Activated B cell treated with CpG ODN at 0.5 μM for 24 hours (primary cell): ENCODE results near the gene ZBTB25. TPM values are rescaled to one million over a fixed set of nuclear protein-coding genes. Genes with fewer than 3 reads are reported as not detected.

Source experiments
- ATAC-seq: fragments of 200-7000 bp; cut with Tn5 transposase; one replicate; pipeline ENCODE4 v1.10.0; 2021; ENCODE audit warnings: low read depth, mild to moderate bottlenecking, moderate library complexity
- CTCF ChIA-PET: fragments of 350-600 bp; sonication (Branson Sonifier 250); formaldehyde crosslinking; loops from one replicate; lab custom pipeline; 2021; ENCODE audit warnings: antibody characterized with exemption; lab: Charles Lee
- POLR2A ChIA-PET: fragments of 350-600 bp; sonication (Branson Sonifier 250); formaldehyde crosslinking; loops from one replicate; lab custom pipeline; 2021; ENCODE audit warnings: antibody characterized with exemption; lab: Charles Lee
- DNase-seq: peaks from one replicate; pipeline ENCODE4 v3.0.0; 2022
- H3K27ac Mint-ChIP-seq: one replicate; pipeline ENCODE4 v1.8.0; 2020; ENCODE audit warnings: mixed read lengths
- H3K27me3 Mint-ChIP-seq: one replicate; pipeline ENCODE4 v1.8.0; 2021; ENCODE audit warnings: mixed read lengths
- H3K36me3 Mint-ChIP-seq: one replicate; pipeline ENCODE4 v1.8.0; 2021; ENCODE audit warnings: low read depth, mixed read lengths
- H3K4me1 Mint-ChIP-seq: one replicate; pipeline ENCODE4 v1.8.0; 2021; ENCODE audit warnings: mixed read lengths
- H3K4me3 Mint-ChIP-seq: one replicate; pipeline ENCODE4 v1.8.0; 2020; ENCODE audit warnings: mild to moderate bottlenecking, mixed read lengths
- H3K9me3 Mint-ChIP-seq: one replicate; pipeline ENCODE4 v1.8.0; 2020; ENCODE audit warnings: mixed read lengths
- intact Hi-C: fragments of 100-400 bp; cut with micrococcal nuclease; formaldehyde crosslinking; loops from one replicate; pipeline ENCODE4 v1.15.1; 2024
- total RNA-seq: library from RNA; stranded (reverse); gene quantifications from 2 replicates; pipeline ENCODE4 v1.2.3, GENCODE V29; 2022
- TF ChIP-seq, protein P1 (sequence below): fragments of 200-600 bp; IDR thresholded peaks from one replicate; pipeline ENCODE4 v1.8.0; 2022; ENCODE audit warnings: antibody characterized with exemption, mild to moderate bottlenecking

Gene ZBTB25
- total RNA-seq, 1 donor from 2014 or later, result 29.1 TPM

DNA sequence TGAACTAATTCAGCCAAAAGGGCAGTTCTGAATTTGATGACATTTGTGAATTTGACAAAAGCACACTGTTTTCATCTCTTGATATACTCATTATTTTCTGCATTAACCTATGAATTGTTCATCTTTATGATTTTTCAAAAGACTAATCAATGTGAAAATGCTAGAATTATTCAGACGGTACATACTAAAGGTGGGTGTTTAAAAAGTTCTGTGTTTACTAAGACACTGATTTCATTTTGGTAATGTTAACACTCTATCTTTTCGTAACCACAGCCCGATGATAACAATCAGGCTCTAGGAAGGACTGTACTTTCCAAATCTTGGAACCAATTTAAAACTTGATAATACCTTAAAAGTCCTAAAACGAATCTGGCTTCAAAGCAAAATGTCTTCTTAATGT lies 28.9 kb downstream of the ZBTB25 start:
- Mint-ChIP-seq H3K9me3 (no peaks in the 10 kb centered on the region), H3K4me3 (no peak overlapping the region), H3K27ac (no peak overlapping the region), H3K27me3 (no peaks in the 10 kb centered on the region), H3K36me3 (peaks cover 5% of the 10 kb centered on the region), H3K4me1 (peaks cover 7% of the 10 kb centered on the region)
- ChIA-PET POLR2A (no interaction called here), CTCF (interaction anchor here (7.4 kb wide), 1 partner anchor 43 kb away, joined by 148 read pairs; no protein-coding TSS in a partner anchor)
- ATAC-seq (no peak), DNase-seq (no peak)
- intact Hi-C loops, result loop anchor here (10.0 kb wide), 1 partner anchor 310 kb away; no protein-coding TSS in a partner anchor
- TF ChIP-seq, protein P1, sequence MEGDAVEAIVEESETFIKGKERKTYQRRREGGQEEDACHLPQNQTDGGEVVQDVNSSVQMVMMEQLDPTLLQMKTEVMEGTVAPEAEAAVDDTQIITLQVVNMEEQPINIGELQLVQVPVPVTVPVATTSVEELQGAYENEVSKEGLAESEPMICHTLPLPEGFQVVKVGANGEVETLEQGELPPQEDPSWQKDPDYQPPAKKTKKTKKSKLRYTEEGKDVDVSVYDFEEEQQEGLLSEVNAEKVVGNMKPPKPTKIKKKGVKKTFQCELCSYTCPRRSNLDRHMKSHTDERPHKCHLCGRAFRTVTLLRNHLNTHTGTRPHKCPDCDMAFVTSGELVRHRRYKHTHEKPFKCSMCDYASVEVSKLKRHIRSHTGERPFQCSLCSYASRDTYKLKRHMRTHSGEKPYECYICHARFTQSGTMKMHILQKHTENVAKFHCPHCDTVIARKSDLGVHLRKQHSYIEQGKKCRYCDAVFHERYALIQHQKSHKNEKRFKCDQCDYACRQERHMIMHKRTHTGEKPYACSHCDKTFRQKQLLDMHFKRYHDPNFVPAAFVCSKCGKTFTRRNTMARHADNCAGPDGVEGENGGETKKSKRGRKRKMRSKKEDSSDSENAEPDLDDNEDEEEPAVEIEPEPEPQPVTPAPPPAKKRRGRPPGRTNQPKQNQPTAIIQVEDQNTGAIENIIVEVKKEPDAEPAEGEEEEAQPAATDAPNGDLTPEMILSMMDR, result no peak

- DNase-seq (no peak), ATAC-seq (no peak)
- ChIA-PET CTCF (interaction anchor here (7.4 kb wide), 1 partner anchor 42 kb away, joined by 148 read pairs; no protein-coding TSS in a partner anchor), POLR2A (no interaction called here)
- peaks cover 7% of the 10 kb centered on the region for H3K4me1 Mint-ChIP-seq
- peaks cover 3% of the 10 kb centered on the region for H3K36me3 Mint-ChIP-seq
- TF ChIP-seq, protein P1, result no peak
- H3K27me3 Mint-ChIP-seq, result no peaks in the 10 kb centered on the region
- intact Hi-C loops, result loop anchor here (10.0 kb wide), 1 partner anchor 309 kb away; no protein-coding TSS in a partner anchor
- no peak overlapping the region for H3K27ac Mint-ChIP-seq
- no peak overlapping the region for H3K4me3 Mint-ChIP-seq
- H3K9me3 Mint-ChIP-seq, result no peaks in the 10 kb centered on the region
These were observed 29.6 kb downstream of the ZBTB25 start for GRCh38 chr14:64474041-64474440.

GRCh38 chr14:64468451-64468850 lies 35.2 kb downstream of the ZBTB25 start:
- H3K27ac Mint-ChIP-seq, result peak overlapping the region; percentile 55
- peaks cover 40% of the 10 kb centered on the region for H3K4me1 Mint-ChIP-seq
- intact Hi-C loops, result loop anchor here (5.0 kb wide), 1 partner anchor 81 kb away; the partner anchor contains the start of gene MTHFD1

DNA sequence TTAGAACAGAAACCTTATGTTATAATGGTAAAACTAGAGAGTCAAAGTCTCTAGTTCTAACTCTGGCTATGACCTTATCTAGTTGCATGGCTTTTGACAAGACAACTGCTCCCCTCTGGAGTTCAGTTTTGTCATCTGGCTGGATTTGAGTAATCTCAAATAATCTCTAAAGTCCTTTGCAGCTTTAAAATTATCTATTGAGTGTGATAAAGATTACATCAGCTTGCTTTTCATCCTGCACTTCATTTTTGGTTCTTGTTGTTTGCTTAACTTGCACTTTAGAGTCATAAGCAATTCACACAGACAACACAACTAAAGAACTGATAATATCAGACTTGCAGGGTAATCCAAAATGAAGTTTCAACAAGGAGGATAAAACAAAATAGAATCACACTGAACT lies 36.1 kb downstream of the ZBTB25 start:
- peaks cover 1% of the 10 kb centered on the region for H3K36me3 Mint-ChIP-seq
- peaks cover 48% of the 10 kb centered on the region for H3K4me1 Mint-ChIP-seq
- intact Hi-C loops, result loop anchor here (5.0 kb wide), 1 partner anchor 80 kb away; the partner anchor contains the start of gene MTHFD1
- ATAC-seq (no peak), DNase-seq (no peak)
- ChIA-PET CTCF (interaction anchor here (1.2 to 3.2 kb wide), 3 partner anchors 37 to 124 kb away, joined by 3 to 16 read pairs (median 11); no protein-coding TSS in a partner anchor), POLR2A (interaction anchor here (2.4 kb wide), 1 partner anchor 35 kb away, joined by 17 read pairs; the partner anchor contains the start of gene ZBTB25)
- H3K27ac Mint-ChIP-seq, result peak overlapping the region; percentile 55
- H3K9me3 Mint-ChIP-seq, result no peaks in the 10 kb centered on the region
- TF ChIP-seq, protein P1, result no peak
- H3K4me3 Mint-ChIP-seq, result no peak overlapping the region
- H3K27me3 Mint-ChIP-seq, result no peaks in the 10 kb centered on the region

More at GRCh38 chr14:64468451-64468850, 35.2 kb downstream of the ZBTB25 start:
- ChIA-PET CTCF (interaction anchor here (3.2 kb wide), 1 partner anchor 38 kb away, joined by 16 read pairs; no protein-coding TSS in a partner anchor), POLR2A (no interaction called here)
- DNase-seq, result no peak
- TF ChIP-seq, protein P1, result no peak
- H3K4me3 Mint-ChIP-seq, result no peak overlapping the region
- ATAC-seq, result no peak
- H3K27me3 Mint-ChIP-seq, result no peaks in the 10 kb centered on the region
- no peaks in the 10 kb centered on the region for H3K9me3 Mint-ChIP-seq
- H3K36me3 Mint-ChIP-seq, result peaks cover 1% of the 10 kb centered on the region

- Mint-ChIP-seq H3K4me3 (no peak overlapping the region), H3K36me3 (peaks cover 1% of the 10 kb centered on the region), H3K27ac (no peak overlapping the region), H3K9me3 (no peaks in the 10 kb centered on the region), H3K4me1 (peaks cover 53% of the 10 kb centered on the region), H3K27me3 (no peaks in the 10 kb centered on the region)
- TF ChIP-seq, protein P1, result no peak
- DNase-seq (no peak), ATAC-seq (no peak)
- intact Hi-C loops, result loop anchor here (5.0 kb wide), 1 partner anchor 80 kb away; the partner anchor contains the start of gene MTHFD1
- CTCF ChIA-PET, result interaction anchor here (1.2 to 3.2 kb wide), 4 partner anchors 12 to 123 kb away, joined by 3 to 16 read pairs (median 12); no protein-coding TSS in a partner anchor
- POLR2A ChIA-PET, result interaction anchor here (0.7 to 2.4 kb wide), 4 partner anchors 17 to 129 kb away, joined by 3 to 17 read pairs (median 9); partner anchors contain the start of gene ZBTB25
These were observed 36.5 kb downstream of the ZBTB25 start for GRCh38 chr14:64467101-64467500.
